ENCODE results near the gene DBX1.

The DBX1 gene

GRCh38 chr11:20120134-20120925 is 39.9 kb downstream of the DBX1 start:
- DNase-seq = no peak

GRCh38 chr11:20119315-20119714 is 41.0 kb downstream of the DBX1 start:
- no peak for DNase-seq

GRCh38 chr11:20118209-20118608 is 42.1 kb downstream of the DBX1 start:
- DNase-seq = no peak

GRCh38 chr11:20117291-20117690 is 43.0 kb downstream of the DBX1 start:
- DNase-seq = no peak

- DNase-seq = no peak
These were observed 43.5 kb downstream of the DBX1 start for GRCh38 chr11:20116825-20117224.

- DNase-seq = no peak
These were observed 45.7 kb downstream of the DBX1 start for GRCh38 chr11:20114588-20114987.

- no peak for DNase-seq
These were observed 47.2 kb downstream of the DBX1 start for GRCh38 chr11:20113149-20113438.

GRCh38 chr11:20112291-20113148 is 47.8 kb downstream of the DBX1 start:
- no peak for DNase-seq

- DNase-seq = no peak
These were observed 48.4 kb downstream of the DBX1 start for GRCh38 chr11:20111871-20112270.

- DNase-seq = peak; percentile 69
These were observed 49.2 kb downstream of the DBX1 start for GRCh38 chr11:20110908-20111669.

- no peak for DNase-seq
These were observed 50.4 kb downstream of the DBX1 start for GRCh38 chr11:20109731-20110445.

Data from NCI-H510A treated with DMSO at 0.1 percent for 48 hours (cell line).